T-helper 17 cell (primary cell): ENCODE results near the gene ALDOB. TPM values are rescaled to one million over a fixed set of nuclear protein-coding genes. Genes with fewer than 3 reads are reported as not detected.

Experiments
- ATAC-seq: fragments of 150-1000 bp; cut with Tn5 transposase; 2 replicates; pipeline ENCODE4 v1.10.0; 2021; ENCODE audit warnings: mild to moderate bottlenecking, moderate library complexity
- DNase-seq, 3 donors: peaks; one replicate each; pipeline versions ENCODE4 v3.0.0 to v3.0.0-alpha.2; 2020 to 2021
- H3K9me3 ChIP-seq: one replicate; pipeline ENCODE4 v1.7.0; 2013; ENCODE audit warnings: low read length, mild to moderate bottlenecking; ENCODE audit not compliant: control insufficient read depth, poor library complexity, severe bottlenecking
- H3K27ac Mint-ChIP-seq: one replicate; pipeline ENCODE4 v1.8.0; 2022; ENCODE audit warnings: mild to moderate bottlenecking, moderate library complexity, mixed read lengths
- H3K27me3 Mint-ChIP-seq: one replicate; pipeline ENCODE4 v1.8.0; 2022; ENCODE audit warnings: mixed read lengths
- H3K36me3 Mint-ChIP-seq: one replicate; pipeline ENCODE4 v1.8.0; 2022; ENCODE audit warnings: low read depth, mixed read lengths
- H3K4me1 Mint-ChIP-seq: one replicate; pipeline ENCODE4 v1.8.0; 2022; ENCODE audit warnings: mild to moderate bottlenecking, mixed read lengths
- H3K4me3 Mint-ChIP-seq: one replicate; pipeline ENCODE4 v1.8.0; 2022; ENCODE audit warnings: mild to moderate bottlenecking, moderate library complexity, mixed read lengths
- total RNA-seq, 4 donors: library from RNA in 2 of 4; stranded (reverse) in 2 of 4; gene quantifications; one replicate each; pipeline ENCODE4 v1.2.3 and lab custom pipeline; 2022 to 2026

The ALDOB gene
- total RNA-seq, 2 donors from 2014 or later, result not detected

- ATAC-seq (no peak), DNase-seq (no peak)
- no peaks in the 10 kb centered on the region for H3K9me3 ChIP-seq
- Mint-ChIP-seq H3K4me1 (no peaks in the 10 kb centered on the region), H3K4me3 (no peak overlapping the region), H3K27ac (no peak overlapping the region), H3K36me3 (no peaks in the 10 kb centered on the region), H3K27me3 (peaks cover 68% of the 10 kb centered on the region)
Observed at GRCh38 chr9:101468116-101468515, 32.5 kb upstream of the ALDOB start.

GRCh38 chr9:101467690-101468089, 32.1 kb upstream of the ALDOB start:
- peaks cover 69% of the 10 kb centered on the region for H3K27me3 Mint-ChIP-seq
- no peaks in the 10 kb centered on the region for H3K4me1 Mint-ChIP-seq
- ATAC-seq (no peak), DNase-seq (no peak)
- H3K4me3 Mint-ChIP-seq, result no peak overlapping the region
- H3K9me3 ChIP-seq, result no peaks in the 10 kb centered on the region
- H3K36me3 Mint-ChIP-seq, result no peaks in the 10 kb centered on the region
- no peak overlapping the region for H3K27ac Mint-ChIP-seq

DNA sequence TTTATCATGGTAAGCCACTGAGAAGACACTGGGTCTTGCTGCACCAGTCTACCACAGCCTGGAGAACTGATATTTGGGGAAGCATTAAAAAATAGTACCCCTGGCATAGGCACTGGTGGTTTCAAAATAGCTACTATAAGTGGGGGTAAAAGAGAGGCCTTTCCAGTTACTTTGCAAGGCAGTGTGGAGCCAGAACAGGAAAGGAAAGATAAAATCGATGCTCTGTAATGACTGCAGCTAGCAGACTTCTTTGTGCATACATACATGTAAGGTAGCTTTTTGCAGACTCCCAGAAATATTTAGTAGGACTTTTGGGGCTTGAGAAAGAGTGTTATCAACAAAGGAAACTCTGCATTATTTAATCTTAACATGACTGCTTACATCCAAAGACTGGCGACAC, 31.3 kb upstream of the ALDOB start:
- Mint-ChIP-seq H3K27me3 (peaks cover 70% of the 10 kb centered on the region), H3K36me3 (no peaks in the 10 kb centered on the region), H3K4me3 (no peak overlapping the region), H3K4me1 (no peaks in the 10 kb centered on the region), H3K27ac (no peak overlapping the region)
- ATAC-seq, result no peak
- H3K9me3 ChIP-seq, result no peaks in the 10 kb centered on the region
- DNase-seq, result no peak

DNA sequence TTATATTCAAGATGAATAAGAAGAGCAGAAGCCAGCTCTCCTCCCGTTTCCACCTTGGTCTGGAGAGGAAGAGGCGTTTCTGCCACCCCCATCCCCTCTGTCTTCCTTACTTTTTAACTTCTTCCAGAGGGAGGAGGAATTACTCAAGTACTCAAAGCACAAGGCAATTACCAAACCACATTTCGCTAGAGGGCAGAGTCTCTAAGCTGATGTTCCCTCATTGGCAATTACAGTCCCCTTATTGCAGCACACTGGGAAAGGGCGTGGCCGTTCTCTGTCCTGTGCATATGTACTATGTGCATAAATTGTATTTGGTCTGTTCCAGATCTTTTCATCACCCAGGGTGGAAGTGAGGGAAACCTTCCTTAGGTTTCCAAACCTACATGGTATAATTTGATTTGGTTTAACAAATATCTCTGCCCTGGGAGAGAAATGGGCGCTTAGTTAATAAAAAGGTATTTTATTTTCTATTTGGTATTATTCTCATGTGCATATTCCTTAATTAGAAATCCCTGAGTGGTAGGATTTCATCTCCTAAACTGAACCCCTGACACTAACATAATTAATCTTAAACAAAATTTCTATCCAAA, 29.8 kb upstream of the ALDOB start:
- Mint-ChIP-seq H3K27me3 (peaks cover 67% of the 10 kb centered on the region), H3K27ac (no peak overlapping the region), H3K4me3 (no peak overlapping the region), H3K36me3 (no peaks in the 10 kb centered on the region), H3K4me1 (no peaks in the 10 kb centered on the region)
- no peaks in the 10 kb centered on the region for H3K9me3 ChIP-seq
- ATAC-seq, result no peak
- DNase-seq, result no peak

DNA sequence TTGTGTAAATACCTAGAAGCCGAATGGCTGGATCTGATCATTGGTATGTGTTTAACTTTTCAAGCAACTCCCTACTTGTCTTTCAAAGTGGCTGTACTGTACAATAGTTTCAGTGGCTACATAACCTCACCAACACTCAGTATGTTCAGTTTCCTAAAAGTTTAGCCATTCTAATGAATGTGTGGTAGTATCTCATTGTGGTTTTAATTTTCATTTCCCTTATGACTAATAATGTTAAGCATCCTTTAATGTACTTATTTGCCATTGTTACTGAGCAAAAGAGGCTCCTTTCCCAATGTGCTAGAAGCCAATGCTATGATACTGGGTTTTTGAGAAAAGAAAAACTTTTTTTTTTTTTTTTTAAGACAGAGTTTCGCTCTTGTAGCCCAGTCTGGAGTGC, 27.8 kb upstream of the ALDOB start:
- Mint-ChIP-seq H3K27ac (no peak overlapping the region), H3K27me3 (peaks cover 56% of the 10 kb centered on the region)
- H3K9me3 ChIP-seq, result no peaks in the 10 kb centered on the region

GRCh38 chr9:101462558-101462957, 27.0 kb upstream of the ALDOB start:
- H3K4me1 Mint-ChIP-seq, result no peaks in the 10 kb centered on the region
- H3K27me3 Mint-ChIP-seq, result peaks cover 53% of the 10 kb centered on the region
- no peak overlapping the region for H3K4me3 Mint-ChIP-seq
- no peak overlapping the region for H3K27ac Mint-ChIP-seq
- no peaks in the 10 kb centered on the region for H3K9me3 ChIP-seq
- H3K36me3 Mint-ChIP-seq, result no peaks in the 10 kb centered on the region
- no peak for DNase-seq
- no peak for ATAC-seq

More for the DNA sequence above, 27.8 kb upstream of the ALDOB start:
- Mint-ChIP-seq H3K4me1 (no peaks in the 10 kb centered on the region), H3K36me3 (no peaks in the 10 kb centered on the region), H3K4me3 (no peak overlapping the region)
- no peak for ATAC-seq
- DNase-seq, result no peak

DNA sequence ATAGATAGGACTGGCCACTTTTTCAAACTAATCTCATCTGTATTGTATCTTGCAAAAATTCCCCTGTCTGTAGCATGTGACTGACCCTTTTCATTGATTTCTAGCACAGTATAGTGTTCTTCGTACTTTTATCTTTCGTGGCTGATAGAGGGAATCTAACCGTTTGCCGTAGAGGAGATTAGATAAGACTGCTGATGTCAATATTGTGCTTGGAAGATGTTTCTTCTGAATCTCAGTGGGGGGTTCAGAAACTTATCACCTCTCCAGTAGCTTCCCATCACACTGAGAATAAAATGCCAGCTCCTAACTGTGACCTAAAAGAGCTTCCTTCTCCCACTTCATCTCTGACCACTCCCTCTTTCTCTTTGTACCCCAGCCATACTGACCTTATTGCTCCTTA, 25.4 kb upstream of the ALDOB start:
- Mint-ChIP-seq H3K27me3 (peaks cover 55% of the 10 kb centered on the region), H3K4me3 (no peak overlapping the region), H3K36me3 (no peaks in the 10 kb centered on the region), H3K27ac (no peak overlapping the region), H3K4me1 (no peaks in the 10 kb centered on the region)
- ATAC-seq, result no peak
- DNase-seq, result no peak
- H3K9me3 ChIP-seq, result no peaks in the 10 kb centered on the region

- no peak for DNase-seq
- H3K36me3 Mint-ChIP-seq, result no peaks in the 10 kb centered on the region
- no peak overlapping the region for H3K4me3 Mint-ChIP-seq
- no peaks in the 10 kb centered on the region for H3K9me3 ChIP-seq
- peak; percentile 79 for ATAC-seq
- H3K4me1 Mint-ChIP-seq, result no peaks in the 10 kb centered on the region
- peaks cover 38% of the 10 kb centered on the region for H3K27me3 Mint-ChIP-seq
- H3K27ac Mint-ChIP-seq, result no peak overlapping the region
Observed at GRCh38 chr9:101458963-101459631, 23.5 kb upstream of the ALDOB start.

GRCh38 chr9:101457003-101457402, 21.4 kb upstream of the ALDOB start:
- no peak for DNase-seq
- Mint-ChIP-seq H3K36me3 (no peaks in the 10 kb centered on the region), H3K27ac (no peak overlapping the region), H3K4me3 (no peak overlapping the region), H3K27me3 (peaks cover 31% of the 10 kb centered on the region), H3K4me1 (no peaks in the 10 kb centered on the region)
- H3K9me3 ChIP-seq, result no peaks in the 10 kb centered on the region
- ATAC-seq, result no peak

DNA sequence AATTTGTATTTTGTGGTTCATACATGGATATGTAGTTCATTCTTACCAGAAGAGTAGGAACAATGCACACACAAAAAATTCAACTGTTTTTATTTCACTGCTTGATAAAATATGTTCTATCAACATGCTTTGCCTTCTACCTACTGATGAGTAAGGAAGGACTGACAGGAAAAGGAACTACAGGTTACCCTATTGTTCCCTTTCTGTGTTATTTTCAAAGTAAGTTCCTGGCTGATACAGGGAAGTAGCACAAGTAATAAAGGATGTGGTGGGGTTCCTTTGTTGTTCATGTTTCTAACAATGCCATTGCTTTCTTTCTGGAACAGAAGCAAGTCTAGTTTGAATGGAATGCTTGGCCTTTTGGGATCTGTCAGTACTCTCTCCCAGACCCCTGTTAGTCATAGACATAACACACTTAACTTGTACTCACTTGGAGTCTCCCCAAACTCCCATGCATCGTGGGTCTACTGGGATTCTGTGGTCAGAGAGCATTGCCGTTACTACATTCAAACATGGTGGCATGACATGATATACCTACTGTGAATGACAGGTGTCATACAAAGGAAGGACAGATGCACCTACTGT, 20.2 kb upstream of the ALDOB start:
- Mint-ChIP-seq H3K27me3 (peaks cover 33% of the 10 kb centered on the region), H3K27ac (no peak overlapping the region), H3K4me1 (no peaks in the 10 kb centered on the region), H3K4me3 (no peak overlapping the region), H3K36me3 (no peaks in the 10 kb centered on the region)
- DNase-seq, result no peak
- no peak for ATAC-seq
- no peaks in the 10 kb centered on the region for H3K9me3 ChIP-seq

DNA sequence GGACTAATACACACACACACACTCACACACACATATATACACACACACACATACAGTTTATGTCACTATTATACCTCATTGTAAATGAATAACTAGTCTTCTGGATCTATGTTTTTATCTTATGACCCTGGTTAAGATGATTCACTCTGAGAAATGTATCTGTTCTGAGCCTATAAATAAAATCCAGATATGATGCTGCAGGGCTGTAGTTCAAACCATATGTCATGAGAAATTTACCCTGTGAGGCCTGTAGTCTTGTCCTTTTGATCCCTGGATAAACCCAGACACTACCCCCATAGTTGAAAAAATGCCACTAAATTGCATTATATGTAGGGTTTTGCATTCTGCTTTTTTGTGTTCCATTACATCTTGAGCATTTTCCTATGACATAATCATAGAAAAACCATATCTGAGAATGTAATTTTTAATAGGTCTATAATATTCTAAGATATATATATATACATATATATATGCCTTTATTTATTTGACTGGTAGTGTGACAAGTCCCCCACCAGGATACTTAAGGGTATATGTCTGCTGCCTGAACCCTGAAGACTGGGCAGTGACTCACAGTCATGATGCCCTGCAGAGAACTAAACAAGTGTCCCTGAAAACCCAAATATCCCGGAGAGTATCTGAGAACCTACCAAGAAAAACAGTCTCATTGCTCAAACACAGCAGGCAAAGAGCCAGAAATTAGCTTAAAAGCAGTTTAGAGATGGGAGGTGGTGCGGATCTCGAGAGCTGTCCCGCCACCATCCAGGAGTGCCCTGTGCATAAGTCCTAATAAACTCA, 18.4 kb upstream of the ALDOB start:
- ATAC-seq, result no peak
- no peak for DNase-seq
- H3K36me3 Mint-ChIP-seq, result no peaks in the 10 kb centered on the region
- H3K27ac Mint-ChIP-seq, result no peak overlapping the region
- H3K27me3 Mint-ChIP-seq, result peaks cover 45% of the 10 kb centered on the region
- H3K4me1 Mint-ChIP-seq, result peaks cover 3% of the 10 kb centered on the region
- no peak overlapping the region for H3K4me3 Mint-ChIP-seq
- H3K9me3 ChIP-seq, result no peaks in the 10 kb centered on the region

DNA sequence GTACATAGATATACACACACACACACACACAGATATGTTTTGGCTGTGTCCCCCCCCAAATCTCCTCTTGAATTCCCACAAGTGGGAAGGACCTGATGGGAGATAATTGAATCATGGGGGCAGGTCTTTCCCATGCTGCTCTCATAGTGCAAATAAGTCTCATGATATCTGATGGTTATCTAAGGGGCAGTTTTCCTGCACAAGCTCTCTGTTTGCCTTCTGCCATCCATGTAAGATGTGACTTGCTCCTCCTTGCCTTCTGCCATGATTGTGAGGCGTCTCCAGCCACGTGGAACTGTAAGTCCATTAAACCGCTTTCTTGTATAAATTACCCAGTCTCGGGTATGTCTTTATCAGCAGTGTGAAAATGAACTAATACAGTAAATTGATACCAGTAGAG, 15.9 kb upstream of the ALDOB start:
- peaks cover 54% of the 10 kb centered on the region for H3K27me3 Mint-ChIP-seq
- H3K27ac Mint-ChIP-seq, result no peak overlapping the region
- no peak overlapping the region for H3K4me3 Mint-ChIP-seq
- DNase-seq, result no peak
- ATAC-seq, result no peak
- peaks cover 4% of the 10 kb centered on the region for H3K36me3 Mint-ChIP-seq
- peaks cover 8% of the 10 kb centered on the region for H3K4me1 Mint-ChIP-seq
- H3K9me3 ChIP-seq, result peaks cover 3% of the 10 kb centered on the region

- ATAC-seq, result no peak
- H3K27ac Mint-ChIP-seq, result no peak overlapping the region
- H3K4me3 Mint-ChIP-seq, result no peak overlapping the region
Observed at GRCh38 chr9:101450931-101451330, 15.4 kb upstream of the ALDOB start.

More at GRCh38 chr9:101450931-101451330, 15.4 kb upstream of the ALDOB start:
- peaks cover 3% of the 10 kb centered on the region for H3K9me3 ChIP-seq
- Mint-ChIP-seq H3K36me3 (peaks cover 4% of the 10 kb centered on the region), H3K27me3 (peaks cover 57% of the 10 kb centered on the region), H3K4me1 (peaks cover 8% of the 10 kb centered on the region)
- no peak for DNase-seq
